Measurements from ENCODE around the gene ADIPOQ.

GRCh38 chr3:186802701-186803100, 39.8 kb upstream of the ADIPOQ start:
- TF ChIP-seq ZNF562 (CRISPR knock-in tag; IDR thresholded peaks at IDR 0.05; ENCODE audit: borderline replicate concordance) (no peak), TBX2 (CRISPR knock-in tag; IDR thresholded peaks at IDR 0.05; ENCODE audit: borderline replicate concordance) (no peak)
